GM23338 (cell line): ENCODE results near the gene SLC7A4.

Source experiments
- EZH2 ChIP-seq: fragments of 200-600 bp; sonication (generic); IDR thresholded peaks from one replicate; pipeline ENCODE4 v1.8.0; 2017; ENCODE audit warnings: antibody characterized with exemption, mild to moderate bottlenecking, low read depth; ENCODE audit not compliant: unreplicated experiment
- POLR2AphosphoS5 ChIP-seq: IDR thresholded peaks from 2 replicates; pipeline ENCODE4 v1.6.1; 2016; ENCODE audit warnings: antibody characterized with exemption, low read depth
- TF ChIP-seq, protein P1 (sequence below), 2 experiments: fragments of 200-600 bp in 1 of 2; sonication (generic) in 1 of 2; conservative IDR thresholded peaks; 2 replicates each; pipeline versions ENCODE4 v1.5.1 to v1.6.1; 2016 to 2017; ENCODE audit warnings: antibody characterized with exemption in 2 of 2, low read depth in 2 of 2, mild to moderate bottlenecking in 2 of 2, moderate library complexity in 1 of 2

DNA sequence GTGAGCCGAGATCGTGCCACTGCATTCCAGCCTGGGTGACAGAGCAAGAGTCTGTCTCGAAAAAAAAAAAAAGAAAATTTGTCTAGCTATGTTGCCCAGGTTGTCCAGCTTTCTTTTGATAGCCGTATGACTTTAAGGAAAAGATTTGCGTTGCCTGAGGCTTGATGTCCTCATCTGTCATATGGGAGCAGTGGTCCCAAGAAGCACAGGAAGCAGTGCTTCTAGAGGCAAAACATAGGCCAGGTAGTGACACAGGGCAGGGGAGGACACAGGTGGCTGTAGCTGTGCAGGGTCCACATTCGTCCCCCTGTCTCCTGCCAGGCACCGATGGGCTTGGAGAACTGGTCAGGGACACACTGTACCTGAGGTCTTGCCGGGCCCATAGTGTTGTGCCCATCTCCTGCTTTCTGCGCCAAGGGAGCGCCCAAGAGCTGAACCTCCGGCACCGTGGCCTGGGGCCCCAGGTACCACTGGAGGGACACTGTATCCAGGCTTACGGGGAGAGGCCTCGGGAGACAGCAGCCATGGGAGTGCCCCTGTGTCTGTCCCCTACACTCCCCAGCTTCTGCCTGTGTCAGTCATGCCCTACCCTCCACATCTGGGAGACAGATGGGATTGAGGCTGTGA, 14.8 kb upstream of the SLC7A4 start:
- TF ChIP-seq, protein P1, sequence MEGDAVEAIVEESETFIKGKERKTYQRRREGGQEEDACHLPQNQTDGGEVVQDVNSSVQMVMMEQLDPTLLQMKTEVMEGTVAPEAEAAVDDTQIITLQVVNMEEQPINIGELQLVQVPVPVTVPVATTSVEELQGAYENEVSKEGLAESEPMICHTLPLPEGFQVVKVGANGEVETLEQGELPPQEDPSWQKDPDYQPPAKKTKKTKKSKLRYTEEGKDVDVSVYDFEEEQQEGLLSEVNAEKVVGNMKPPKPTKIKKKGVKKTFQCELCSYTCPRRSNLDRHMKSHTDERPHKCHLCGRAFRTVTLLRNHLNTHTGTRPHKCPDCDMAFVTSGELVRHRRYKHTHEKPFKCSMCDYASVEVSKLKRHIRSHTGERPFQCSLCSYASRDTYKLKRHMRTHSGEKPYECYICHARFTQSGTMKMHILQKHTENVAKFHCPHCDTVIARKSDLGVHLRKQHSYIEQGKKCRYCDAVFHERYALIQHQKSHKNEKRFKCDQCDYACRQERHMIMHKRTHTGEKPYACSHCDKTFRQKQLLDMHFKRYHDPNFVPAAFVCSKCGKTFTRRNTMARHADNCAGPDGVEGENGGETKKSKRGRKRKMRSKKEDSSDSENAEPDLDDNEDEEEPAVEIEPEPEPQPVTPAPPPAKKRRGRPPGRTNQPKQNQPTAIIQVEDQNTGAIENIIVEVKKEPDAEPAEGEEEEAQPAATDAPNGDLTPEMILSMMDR (conservative IDR thresholded peaks at IDR 0.05; ENCODE audit: low read depth in 2 of 2) = no peak
- TF ChIP-seq EZH2 (no peak), POLR2AphosphoS5 (no peak)
